PC-3 (cell line): ENCODE data around the gene TTC7B.

Source experiments
- EZH2 ChIP-seq: fragments of 300-600 bp; sonication (generic); IDR thresholded peaks from one replicate; pipeline ENCODE4 v1.6.1; 2017; ENCODE audit warnings: antibody characterized with exemption, mild to moderate bottlenecking, low read length; ENCODE audit not compliant: unreplicated experiment
- EZH2phosphoT487 ChIP-seq: fragments of 300-600 bp; sonication (generic); IDR thresholded peaks from 2 replicates; pipeline ENCODE4 v1.6.1; 2018; ENCODE audit warnings: mild to moderate bottlenecking, antibody characterized with exemption, low read length, borderline replicate concordance

- TF ChIP-seq EZH2 = no peak
- no peak for TF ChIP-seq EZH2phosphoT487
These were observed 124.2 kb downstream of the TTC7B start for GRCh38 chr14:90692061-90692460.
